Right lobe of liver (tissue), 6 donors: ENCODE measurements around the gene TTC38. TPM values are rescaled to one million over a fixed set of nuclear protein-coding genes. Genes with fewer than 3 reads are reported as not detected.

Experiments
- ATAC-seq, 4 donors: fragments of 200-7000 bp; cut with Tn5 transposase; one replicate each; pipeline ENCODE4 v1.9.1; 2020; ENCODE audit warnings: mild to moderate bottlenecking in 4 of 4, moderate library complexity in 4 of 4
- DNase-seq, 3 donors: peaks; one replicate each; pipeline ENCODE4 v3.0.0-alpha.2; 2020
- H3K27ac ChIP-seq, 3 donors: fragments of 200-600 bp; one replicate each; pipeline ENCODE4 v1.8.0; 2022
- H3K27me3 ChIP-seq, 2 donors: fragments of 200-600 bp; one replicate each; pipeline ENCODE4 v1.8.0; 2022
- H3K36me3 ChIP-seq, 4 donors: fragments of 200-600 bp; sonication (generic) in 1 of 4; one replicate each; pipeline versions ENCODE4 v1.5.1 to v1.8.0; 2017 to 2022; ENCODE audit warnings: control low read depth in 1 of 4
- H3K4me1 ChIP-seq, 4 donors: fragments of 200-600 bp; sonication (generic) in 1 of 4; one replicate each; pipeline versions ENCODE4 v1.5.1 to v1.8.0; 2017 to 2022; ENCODE audit warnings: control low read depth in 1 of 4
- H3K4me3 ChIP-seq, 3 donors: fragments of 200-600 bp; one replicate each; pipeline ENCODE4 v1.8.0; 2022
- H3K9me3 ChIP-seq, 4 donors: fragments of 200-600 bp; sonication (generic) in 1 of 4; one replicate each; pipeline versions ENCODE4 v1.5.1 to v1.8.0; 2017 to 2022; ENCODE audit warnings: control low read depth in 1 of 4
- CTCF ChIP-seq, 4 donors: fragments of 200-600 bp in 3 of 4; fragments of 450-650 bp in 1 of 4; IDR thresholded peaks; one replicate each; pipeline versions ENCODE4 v1.5.1 to v1.8.0; 2016 to 2022; ENCODE audit warnings: antibody characterized with exemption in 4 of 4, mild to moderate bottlenecking in 2 of 4
- POLR2A ChIP-seq: fragments of 450-650 bp; IDR thresholded peaks from one replicate; pipeline ENCODE4 v1.6.1; 2017; ENCODE audit warnings: antibody characterized with exemption, mild to moderate bottlenecking
- WGBS: methylation state at CpG from one replicate; pipeline ENCODE4 v1.1.6; 2018; ENCODE audit warnings: low coverage, low lambda C conversion rate; ENCODE audit not compliant: insufficient coverage; ENCODE audit errors: missing lambda C conversion rate; 5-methylcytosine and 5-hydroxymethylcytosine counted together
- intact Hi-C, 2 donors: fragments of 100-400 bp; cut with DNase I; formaldehyde crosslinking; loops; one replicate each; pipeline versions ENCODE4 v1.11.2 to v1.14.1; 2022
- total RNA-seq, 6 experiments: library from RNA; depleted of rRNA in 2 of 6; stranded (reverse); fragments of >200 nt in 2 of 6; fragmentation: NEBNext Ultra II Directional in 3 of 6; extraction: Animal tissue kit (Norgen Biotek cat#: 25700) in 3 of 6; gene quantifications; one replicate each; pipeline versions ENCODE4 v1.1.0 to v1.2.4, GENCODE V29; 2016 to 2023
- donor health status: DM: no; HTN: yes; CAD: no.
- donor health status: DM: no; HTN: no; CAD: no.
- donor health status: DM: no; HTN: no; CAD: no.
- donor health status: DM: no; HTN: yes; CAD: no.
- donor health status: DM: no; HTN: yes; CAD: no.

The TTC38 gene
- total RNA-seq, 6 experiments from 2014 or later = 91.1 to 278 (median 195) TPM

GRCh38 chr22:46274381-46274780 is 6.6 kb downstream of the TTC38 start:
- no peaks in the 10 kb centered on the region for H3K9me3 ChIP-seq
- intact Hi-C loops = no loop called here
- WGBS = 88% methylated on average over 1 of the region's 8 CpGs
- peaks cover 0 to 28% (median 5%) of the 10 kb centered on the region in 4 donors for H3K4me1 ChIP-seq
- ATAC-seq (no peak), DNase-seq (no peak)
- H3K36me3 ChIP-seq = peaks cover 0 to 92% (median 55%) of the 10 kb centered on the region in 4 donors
- no peak for TF ChIP-seq POLR2A
- TF ChIP-seq CTCF (IDR thresholded peaks at IDR 0.05) = no peak
- H3K27me3 ChIP-seq = no peaks in the 10 kb centered on the region
- H3K4me3 ChIP-seq = no peak overlapping the region
- no peak overlapping the region for H3K27ac ChIP-seq

- TF ChIP-seq POLR2A (no peak), CTCF (IDR thresholded peaks at IDR 0.05) (no peak)
- H3K9me3 ChIP-seq = no peaks in the 10 kb centered on the region
- ATAC-seq = peak in 1 of 4 donors; percentile 33
- WGBS = 67% methylated on average over 3 of the region's 3 CpGs
- no peaks in the 10 kb centered on the region for H3K27me3 ChIP-seq
- H3K4me1 ChIP-seq = peaks cover 0 to 19% (median 2%) of the 10 kb centered on the region in 4 donors
- intact Hi-C loops = no loop called here
- H3K4me3 ChIP-seq = no peak overlapping the region
- peaks cover 0 to 100% (median 63%) of the 10 kb centered on the region in 4 donors for H3K36me3 ChIP-seq
- DNase-seq = no peak
- no peak overlapping the region for H3K27ac ChIP-seq
Observed at GRCh38 chr22:46275455-46276122, 7.8 kb downstream of the TTC38 start.

GRCh38 chr22:46276563-46276962 is 8.8 kb downstream of the TTC38 start:
- Histone ChIP-seq H3K27ac (no peak overlapping the region), H3K4me1 (peaks cover 0 to 12% (median 0%) of the 10 kb centered on the region in 4 donors), H3K9me3 (no peaks in the 10 kb centered on the region), H3K36me3 (peaks cover 0 to 100% (median 67%) of the 10 kb centered on the region in 4 donors), H3K27me3 (no peaks in the 10 kb centered on the region), H3K4me3 (no peak overlapping the region)
- ATAC-seq (no peak), DNase-seq (no peak)
- TF ChIP-seq POLR2A (no peak), CTCF (IDR thresholded peaks at IDR 0.05) (no peak)
- intact Hi-C loops = no loop called here
- WGBS = 83% methylated on average over 6 of the region's 7 CpGs

GRCh38 chr22:46278656-46279645 is 11.1 kb downstream of the TTC38 start:
- Histone ChIP-seq H3K4me3 (no peak overlapping the region), H3K9me3 (no peaks in the 10 kb centered on the region), H3K27ac (no peak overlapping the region), H3K4me1 (no peaks in the 10 kb centered on the region), H3K27me3 (no peaks in the 10 kb centered on the region), H3K36me3 (peaks cover 2 to 100% (median 64%) of the 10 kb centered on the region in 4 donors)
- WGBS = 87% methylated on average over 8 of the region's 22 CpGs
- intact Hi-C loops = no loop called here
- TF ChIP-seq CTCF (IDR thresholded peaks at IDR 0.05) (no peak), POLR2A (no peak)
- no peak for DNase-seq
- no peak for ATAC-seq
